ENCODE measurements around the gene MTIF3.

DNA sequence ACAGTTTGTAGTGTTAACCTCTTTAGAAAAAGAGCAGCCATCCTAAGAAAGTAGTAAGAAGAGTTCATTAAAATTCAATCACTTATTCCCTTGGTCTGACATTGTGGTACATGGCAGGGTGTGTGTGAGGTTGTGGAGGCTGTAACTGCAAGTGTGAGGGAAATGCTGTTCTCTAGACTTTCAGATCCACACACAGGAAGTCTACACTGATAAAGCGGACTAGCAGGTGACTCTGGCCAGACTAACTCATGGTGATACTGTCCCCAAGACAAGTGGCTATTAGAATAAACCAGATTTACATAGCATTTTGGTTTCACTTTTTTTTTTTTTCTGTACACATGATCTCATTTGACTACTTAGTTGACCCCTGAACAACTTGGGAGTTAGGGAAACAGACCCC, 10.0 kb downstream of the MTIF3 start:
- TF ChIP-seq POLR2A (IDR thresholded peaks at IDR 0.05; ENCODE audit: low read depth, low read length) (no peak), POLR2AphosphoS5 (IDR thresholded peaks at IDR 0.05; ENCODE audit: low read depth, low read length) (no peak), TAF1 (IDR thresholded peaks at IDR 0.05; ENCODE audit: low read depth, low read length) (no peak), PAX5 (IDR thresholded peaks at IDR 0.05; ENCODE audit: insufficient read depth, low read length, severe bottlenecking) (no peak), POU2F2 (IDR thresholded peaks at IDR 0.05; ENCODE audit: low read depth, low read length) (no peak), SPI1 (IDR thresholded peaks at IDR 0.05; ENCODE audit: low read depth, low read length) (no peak)
